ENCODE data around the gene DYNC2LI1.

The DYNC2LI1 gene

GRCh38 chr2:43762286-43762685, 11.6 kb upstream of the DYNC2LI1 start:
- no peak for DNase-seq (ENCODE audit: low read depth in 2 of 3, low spot score in 1 of 3)

GRCh38 chr2:43763091-43763490, 10.7 kb upstream of the DYNC2LI1 start:
- no peak for DNase-seq (ENCODE audit: low read depth in 2 of 3, low spot score in 1 of 3)

GRCh38 chr2:43764086-43764705, 9.6 kb upstream of the DYNC2LI1 start:
- DNase-seq (ENCODE audit: low read depth in 2 of 3, low spot score in 1 of 3), result no peak

GRCh38 chr2:43766006-43766405, 7.8 kb upstream of the DYNC2LI1 start:
- DNase-seq (ENCODE audit: low read depth in 2 of 3, low spot score in 1 of 3), result no peak

- no peak for DNase-seq (ENCODE audit: low read depth in 2 of 3, low spot score in 1 of 3)
Measured at GRCh38 chr2:43774617-43775016, 778 bp downstream of the DYNC2LI1 start.

GRCh38 chr2:43776324-43776723, 2.5 kb downstream of the DYNC2LI1 start:
- no peak for DNase-seq (ENCODE audit: low read depth in 2 of 3, low spot score in 1 of 3)

GRCh38 chr2:43777306-43777926, 3.6 kb downstream of the DYNC2LI1 start:
- DNase-seq (ENCODE audit: low read depth in 2 of 3, low spot score in 1 of 3), result no peak

- no peak for DNase-seq (ENCODE audit: low read depth in 2 of 3, low spot score in 1 of 3)
Measured at GRCh38 chr2:43778233-43778632, 4.4 kb downstream of the DYNC2LI1 start.

- DNase-seq (ENCODE audit: low read depth in 2 of 3, low spot score in 1 of 3), result no peak
Measured at GRCh38 chr2:43787895-43788294, 14.1 kb downstream of the DYNC2LI1 start.

- DNase-seq (ENCODE audit: low read depth in 2 of 3, low spot score in 1 of 3), result no peak
Measured at GRCh38 chr2:43788646-43789045, 14.8 kb downstream of the DYNC2LI1 start.

- no peak for DNase-seq (ENCODE audit: low read depth in 2 of 3, low spot score in 1 of 3)
Measured at GRCh38 chr2:43790147-43790546, 16.3 kb downstream of the DYNC2LI1 start.

GRCh38 chr2:43791035-43791765, 17.4 kb downstream of the DYNC2LI1 start:
- DNase-seq (ENCODE audit: low read depth in 2 of 3, low spot score in 1 of 3), result no peak

- DNase-seq (ENCODE audit: low read depth in 2 of 3, low spot score in 1 of 3), result no peak
Measured at GRCh38 chr2:43792653-43793052, 18.8 kb downstream of the DYNC2LI1 start.

GRCh38 chr2:43794956-43795355, 21.1 kb downstream of the DYNC2LI1 start:
- DNase-seq (ENCODE audit: low read depth in 2 of 3, low spot score in 1 of 3), result no peak

GRCh38 chr2:43796206-43796605, 22.4 kb downstream of the DYNC2LI1 start:
- no peak for DNase-seq (ENCODE audit: low read depth in 2 of 3, low spot score in 1 of 3)

- DNase-seq (ENCODE audit: low read depth in 2 of 3, low spot score in 1 of 3), result no peak
Measured at GRCh38 chr2:43798300-43798699, 24.5 kb downstream of the DYNC2LI1 start.

- no peak for DNase-seq (ENCODE audit: low read depth in 2 of 3, low spot score in 1 of 3)
Measured at GRCh38 chr2:43800894-43801293, 27.1 kb downstream of the DYNC2LI1 start.

- no peak for DNase-seq (ENCODE audit: low read depth in 2 of 3, low spot score in 1 of 3)
Measured at GRCh38 chr2:43802135-43802534, 28.3 kb downstream of the DYNC2LI1 start.

- no peak for DNase-seq (ENCODE audit: low read depth in 2 of 3, low spot score in 1 of 3)
Measured at GRCh38 chr2:43803113-43803512, 29.3 kb downstream of the DYNC2LI1 start.

GRCh38 chr2:43806719-43807031, 32.8 kb downstream of the DYNC2LI1 start:
- DNase-seq (ENCODE audit: low read depth in 2 of 3, low spot score in 1 of 3), result no peak

GRCh38 chr2:43810452-43810851, 36.6 kb downstream of the DYNC2LI1 start:
- DNase-seq (ENCODE audit: low read depth in 2 of 3, low spot score in 1 of 3), result no peak

- DNase-seq (ENCODE audit: low read depth in 2 of 3, low spot score in 1 of 3), result no peak
Measured at GRCh38 chr2:43810888-43811287, 37.0 kb downstream of the DYNC2LI1 start.

GRCh38 chr2:43812006-43812405, 38.2 kb downstream of the DYNC2LI1 start:
- no peak for DNase-seq (ENCODE audit: low read depth in 2 of 3, low spot score in 1 of 3)
